ENCODE data around the gene ZNF438.
"Not testable (repeated sequence)": the region's sequence is repeated elsewhere in the genome, so short reads cannot be mapped to it uniquely, and the experiment has no call there.

The ZNF438 gene

DNA sequence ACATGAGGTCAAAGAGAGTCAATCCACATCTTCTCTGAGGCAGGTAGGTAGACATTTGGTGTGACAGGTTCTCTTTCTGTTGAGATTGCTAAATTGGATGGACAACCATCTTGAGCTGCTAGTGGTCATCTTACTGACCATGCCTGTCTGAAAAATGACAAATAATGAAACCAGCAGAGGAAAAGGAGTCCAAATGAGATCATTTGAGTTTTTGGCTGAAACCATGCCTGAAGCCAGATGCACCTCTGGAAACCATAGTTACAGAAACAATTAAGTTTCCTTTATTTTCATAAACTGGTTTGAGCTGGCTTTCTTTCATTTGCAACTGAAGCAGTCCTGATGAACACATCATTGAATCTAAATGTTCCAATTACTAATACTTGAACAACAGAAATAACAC lies 100.6 kb downstream of the ZNF438 start:
- DNase-seq (ENCODE audit: low read depth), result no peak

DNA sequence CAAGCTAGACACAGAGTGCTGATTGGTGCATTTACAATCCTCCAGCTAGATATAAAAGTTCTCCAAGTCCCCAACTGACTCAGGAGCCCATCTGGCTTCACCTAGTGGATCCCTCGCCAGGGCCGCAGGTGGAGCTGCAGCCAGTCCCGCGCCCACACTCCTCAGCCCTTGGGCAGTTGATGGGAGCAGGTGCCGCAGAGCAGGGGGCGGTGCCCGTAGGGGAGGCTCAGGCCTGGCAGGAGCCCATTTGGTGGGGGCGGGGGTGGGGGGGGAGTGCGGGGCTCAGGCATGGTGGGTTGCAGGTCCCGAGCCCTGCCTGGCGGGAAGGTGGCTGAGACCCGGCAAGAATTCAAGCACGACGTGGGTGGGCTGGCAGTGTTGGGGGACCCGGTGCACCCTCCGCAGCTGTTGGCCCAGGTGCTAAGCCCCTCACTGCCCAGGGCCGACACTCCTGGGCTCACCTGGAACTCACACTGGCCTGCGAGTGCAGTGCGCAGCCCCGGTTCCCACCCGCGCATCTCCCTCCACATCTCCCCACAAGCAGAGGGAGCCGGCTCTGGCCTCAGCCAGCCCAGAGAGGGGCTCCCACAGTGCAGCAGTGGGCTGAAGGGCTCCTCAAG lies 101.7 kb downstream of the ZNF438 start:
- DNase-seq (ENCODE audit: low read depth), result no peak

DNA sequence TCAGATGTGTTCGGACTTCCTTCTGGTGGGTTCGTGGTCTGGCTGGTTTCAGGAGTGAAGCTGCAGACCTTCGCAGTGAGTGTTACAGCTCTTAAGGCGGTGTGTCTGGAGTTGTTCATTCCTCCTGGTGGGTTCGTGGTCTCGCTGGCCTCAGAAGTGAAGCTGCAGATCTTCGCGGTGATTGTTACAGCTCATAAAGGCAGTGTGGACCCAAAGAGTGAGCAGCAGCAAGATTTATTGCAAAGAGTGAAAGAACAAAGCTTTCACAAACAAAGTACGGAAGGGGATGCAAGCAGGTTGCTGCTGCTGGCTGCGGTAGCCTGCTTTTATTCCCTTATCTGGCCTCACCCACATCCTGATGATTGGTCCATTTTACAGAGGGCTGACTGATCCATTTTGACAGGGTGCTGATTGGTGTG lies 102.3 kb downstream of the ZNF438 start:
- not testable (repeated sequence) for DNase-seq (ENCODE audit: low read depth)

DNA sequence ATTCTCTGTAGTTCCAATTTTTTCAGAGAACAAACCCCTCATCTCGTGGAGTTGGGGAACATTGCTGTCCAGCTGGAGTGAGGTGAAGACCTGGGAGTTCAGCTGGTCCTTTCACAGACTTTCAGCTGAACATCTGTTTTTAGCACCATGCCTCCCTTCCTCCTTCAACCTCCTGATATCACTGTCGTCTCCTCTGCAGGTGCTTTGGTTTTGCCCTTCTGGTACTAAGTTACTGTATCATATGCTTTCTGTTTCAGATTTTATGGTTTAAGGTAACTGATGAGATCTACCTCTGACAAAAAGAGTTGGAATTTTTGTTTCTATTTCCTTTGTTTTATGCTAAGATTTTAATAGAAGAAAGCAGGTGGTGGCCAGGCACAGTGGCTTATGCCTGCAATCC lies 102.9 kb downstream of the ZNF438 start:
- DNase-seq (ENCODE audit: low read depth), result no peak

DNA sequence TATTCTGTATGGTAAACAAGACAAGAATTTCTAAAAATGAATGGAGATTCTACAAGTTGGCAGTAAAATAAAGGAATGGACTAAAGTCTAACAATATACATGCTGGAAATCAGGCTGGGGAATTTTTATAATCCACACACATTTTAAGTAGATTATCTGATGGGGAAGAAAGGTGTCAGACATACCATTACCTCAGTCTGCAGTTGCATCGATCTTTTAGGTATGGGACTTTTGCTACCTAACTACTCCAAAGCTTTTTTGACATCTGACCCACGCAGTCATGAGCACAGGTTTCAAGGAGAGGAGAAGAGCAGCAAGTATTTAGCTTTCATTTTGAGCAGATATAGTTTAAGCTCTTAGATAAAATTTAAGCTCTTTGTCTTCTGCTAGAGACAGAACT lies 113.0 kb downstream of the ZNF438 start:
- no peak for DNase-seq (ENCODE audit: low read depth)

DNA sequence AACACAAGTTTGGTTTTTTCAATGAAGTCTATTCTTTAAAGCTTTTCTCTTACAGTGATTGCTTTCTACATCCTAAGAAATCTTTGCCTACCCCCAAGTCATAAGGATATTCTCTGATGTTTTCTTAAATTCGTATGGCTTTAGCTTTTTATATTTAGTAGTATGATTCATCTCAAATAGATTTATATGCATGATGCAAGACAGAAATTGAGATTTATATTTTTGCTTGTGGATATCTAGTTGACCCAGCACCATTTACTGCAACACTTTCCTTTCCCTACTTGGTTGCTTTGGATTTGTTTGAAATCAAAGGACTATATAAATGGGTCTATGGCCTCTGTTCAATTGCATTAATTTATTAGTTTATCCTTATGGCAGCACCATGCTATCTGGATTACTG lies 113.9 kb downstream of the ZNF438 start:
- DNase-seq (ENCODE audit: low read depth), result no peak

DNA sequence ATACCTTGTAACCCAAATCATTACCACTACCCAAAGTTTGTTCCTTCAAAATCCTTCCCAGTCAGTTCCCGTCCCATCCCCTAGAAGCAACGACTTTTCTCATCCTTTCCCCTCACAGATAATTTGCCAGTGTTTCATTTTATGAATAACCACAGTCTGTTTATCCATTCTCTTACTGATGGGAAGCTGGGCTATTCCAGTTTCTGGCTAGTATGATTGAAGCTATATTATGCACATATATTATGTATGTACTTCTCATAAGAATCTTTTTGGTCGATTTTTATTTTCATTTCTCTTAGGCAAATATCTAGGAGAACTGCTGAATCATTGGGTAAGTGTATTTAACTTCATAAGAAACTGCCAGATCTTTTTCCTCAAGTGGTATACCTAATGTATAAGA lies 114.6 kb downstream of the ZNF438 start:
- no peak for DNase-seq (ENCODE audit: low read depth)

DNA sequence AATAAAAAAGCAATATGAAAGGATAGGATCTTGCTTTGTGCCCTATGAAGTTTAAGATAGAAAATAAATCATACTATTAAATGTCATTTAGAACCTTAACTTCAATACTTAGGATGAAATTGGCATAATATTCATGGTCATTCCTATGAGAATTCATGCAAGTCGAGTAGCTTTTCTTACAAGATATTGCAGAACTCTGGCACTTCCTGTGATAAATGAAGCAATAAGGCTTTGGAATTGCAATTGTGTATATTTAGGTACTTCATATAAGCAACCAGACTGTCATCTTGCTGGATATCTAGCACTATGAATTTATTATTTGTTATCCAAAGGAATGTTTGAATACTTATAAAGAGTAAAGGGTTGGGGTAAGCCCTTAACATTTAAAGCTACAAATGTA lies 116.5 kb downstream of the ZNF438 start:
- no peak for DNase-seq (ENCODE audit: low read depth)

DNA sequence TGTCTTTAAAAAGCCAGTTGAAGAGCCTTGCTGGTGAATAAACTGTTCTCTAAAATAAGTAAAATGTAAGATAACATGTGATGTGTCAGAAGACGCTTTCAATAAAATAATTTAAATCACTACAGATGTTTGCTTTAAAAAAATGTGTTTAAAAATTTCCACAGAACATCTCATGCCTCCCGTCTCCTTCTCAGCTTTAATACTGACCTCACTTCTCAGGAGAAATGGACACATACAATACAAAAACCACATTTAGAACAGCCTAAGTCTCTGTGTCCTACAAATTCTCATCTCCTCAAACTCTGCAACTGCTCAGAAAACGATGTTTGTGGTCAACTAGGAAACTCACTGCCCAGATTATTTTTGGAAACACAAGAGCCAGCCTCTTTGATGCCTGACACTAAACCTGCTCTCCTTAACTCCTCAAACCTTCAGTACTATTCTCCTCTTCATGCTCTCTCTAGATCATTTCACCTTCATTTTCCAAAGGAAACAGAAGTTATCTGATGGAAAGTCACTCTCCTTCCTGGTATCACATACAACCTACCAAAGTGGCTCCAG lies 120.3 kb downstream of the ZNF438 start:
- DNase-seq (ENCODE audit: low read depth), result no peak

DNA sequence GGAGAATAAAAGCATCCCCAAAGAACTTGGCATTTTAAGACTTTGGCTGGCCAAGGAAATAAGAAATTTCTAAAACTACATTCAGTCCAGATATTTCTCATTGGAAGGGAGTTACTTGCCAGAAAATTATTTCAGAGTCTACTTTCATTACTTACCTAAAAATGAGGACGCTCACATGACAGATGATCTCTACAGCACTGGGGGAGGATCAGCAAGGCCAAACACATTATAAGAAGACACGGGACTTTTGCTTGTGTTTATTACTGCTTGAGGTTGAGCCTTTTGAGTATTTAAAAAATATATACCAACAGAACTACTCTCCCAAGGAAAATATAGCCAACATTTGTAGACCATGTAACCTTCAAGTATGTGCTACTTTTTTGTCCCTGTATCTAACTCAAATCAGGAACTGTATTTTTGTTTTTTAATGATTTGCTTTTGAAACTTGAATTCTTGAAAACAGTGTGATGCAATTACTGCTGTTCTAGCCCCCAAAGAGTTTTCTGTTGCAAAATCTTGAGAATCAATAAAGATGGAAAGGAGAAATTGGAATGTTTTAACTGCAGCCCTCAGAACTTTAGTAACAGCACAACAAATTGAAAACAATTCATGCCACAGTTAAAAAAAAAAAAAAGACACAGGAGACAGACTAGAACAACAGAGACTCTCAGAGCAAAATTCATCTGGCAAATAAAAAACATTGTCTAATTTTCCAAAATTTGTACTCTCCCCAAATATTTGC lies 128.1 kb downstream of the ZNF438 start:
- DNase-seq (ENCODE audit: low read depth), result no peak

DNA sequence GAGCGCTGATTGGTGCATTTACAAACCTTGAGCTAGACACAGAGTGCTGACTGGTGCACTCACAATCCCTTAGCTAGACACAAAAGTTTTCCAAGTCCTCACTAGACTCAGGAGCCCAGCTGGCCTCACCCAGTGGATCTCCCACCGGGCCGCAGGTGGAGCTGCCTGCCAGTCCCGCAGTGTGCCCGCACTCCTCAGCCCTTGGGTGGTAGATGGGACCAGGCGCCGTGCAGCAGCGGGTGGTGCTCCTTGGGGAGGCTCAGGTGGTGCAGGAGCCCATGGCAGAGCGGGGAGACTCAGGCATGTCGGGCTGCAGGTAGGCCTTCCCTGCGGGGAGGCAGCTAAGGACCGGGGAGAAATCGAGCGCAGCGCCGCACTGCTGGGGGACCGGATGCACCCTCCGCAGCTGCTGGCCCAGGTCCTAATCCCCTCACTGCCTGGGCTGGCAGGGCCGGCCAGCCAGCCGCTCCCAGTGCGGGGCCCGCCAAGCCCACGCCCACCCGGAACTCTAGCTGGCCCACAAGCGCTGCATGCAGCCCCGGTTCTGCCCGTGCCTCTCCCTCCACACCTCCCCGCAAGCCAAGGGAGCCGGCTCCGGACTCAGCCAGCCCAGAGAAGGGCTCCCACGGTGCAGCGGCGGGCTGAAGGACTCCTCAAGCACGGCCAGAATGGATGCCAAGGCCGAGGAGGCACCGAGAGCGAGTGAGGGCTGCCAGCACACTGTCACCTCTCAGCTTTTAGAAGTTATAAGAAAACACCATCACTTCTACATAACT lies 128.9 kb downstream of the ZNF438 start:
- DNase-seq (ENCODE audit: low read depth), result no peak

DNA sequence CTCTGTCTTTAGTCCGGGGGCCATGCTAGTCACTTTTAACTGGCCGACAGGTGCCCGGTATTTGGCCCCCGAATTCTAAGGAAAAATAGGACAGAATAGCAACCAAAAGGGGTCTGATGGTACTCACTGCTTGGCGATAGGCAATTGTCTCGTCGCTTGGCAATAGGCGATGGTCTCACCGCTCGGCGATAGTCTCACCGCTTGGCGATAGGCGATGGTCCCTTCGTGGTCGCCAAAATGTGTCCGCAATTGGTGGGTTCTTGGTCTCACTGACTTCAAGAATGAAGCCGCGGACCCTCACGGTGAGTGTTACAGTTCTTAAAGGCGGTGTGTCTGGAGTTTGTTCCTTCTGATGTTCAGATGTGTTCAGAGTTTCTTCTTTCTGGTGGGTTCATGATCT lies 130.2 kb downstream of the ZNF438 start:
- DNase-seq (ENCODE audit: low read depth), result not testable (repeated sequence)

DNA sequence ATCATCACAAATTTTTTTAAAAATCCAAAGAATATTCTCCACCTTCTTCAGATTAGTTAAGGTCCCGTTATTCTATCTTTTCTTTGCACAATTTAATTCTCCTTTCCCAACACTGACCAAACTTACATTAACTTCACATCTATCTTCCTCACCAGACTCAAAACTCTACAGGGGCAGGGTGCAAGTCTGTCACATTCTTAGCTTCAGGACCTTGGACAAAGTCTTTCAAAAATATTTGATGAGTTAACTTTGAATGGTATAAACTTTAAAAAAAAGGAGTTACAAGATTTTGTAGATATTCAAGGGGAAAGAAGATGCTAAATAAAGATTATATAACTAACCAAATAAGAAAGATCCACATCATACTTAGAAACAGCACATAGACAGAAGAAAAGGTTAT lies 132.7 kb downstream of the ZNF438 start:
- DNase-seq (ENCODE audit: low read depth), result no peak

DNA sequence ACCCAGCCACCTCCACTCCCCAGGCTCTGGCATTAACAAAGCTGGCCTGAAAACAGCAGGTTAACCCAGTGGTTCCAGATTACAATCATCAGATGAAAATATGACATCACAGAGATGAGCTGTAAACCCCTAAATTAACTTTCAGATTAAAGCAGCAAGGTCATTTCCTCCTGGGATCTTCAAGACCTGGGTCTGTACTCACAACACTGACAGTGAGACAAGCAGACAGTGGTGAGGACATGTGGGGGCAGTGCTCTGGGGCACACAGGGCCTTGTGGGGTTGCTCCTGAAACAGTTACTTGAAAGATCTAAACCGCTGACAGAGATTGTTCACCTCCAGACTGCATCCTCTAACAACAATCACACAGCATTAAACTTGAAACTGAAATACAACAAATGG lies 134.1 kb downstream of the ZNF438 start:
- no peak for DNase-seq (ENCODE audit: low read depth)

DNA sequence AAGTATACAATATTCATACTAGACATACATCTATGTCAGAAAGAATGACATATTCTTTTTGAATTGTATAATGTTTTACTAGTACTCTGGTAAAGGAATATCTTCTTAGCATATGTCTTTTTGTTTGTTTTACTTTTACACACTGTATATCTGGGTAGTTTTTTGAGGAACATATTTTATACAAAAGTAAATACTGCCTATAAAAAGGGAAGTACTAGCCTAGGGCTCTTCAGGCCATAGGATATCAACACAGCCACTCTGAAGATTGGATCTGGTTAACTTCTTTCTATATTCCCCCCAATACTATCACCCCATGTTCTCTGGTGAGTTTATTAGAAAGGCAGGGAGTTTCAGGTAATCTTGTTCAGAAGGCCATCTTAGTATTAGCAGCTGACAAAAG lies 134.6 kb downstream of the ZNF438 start:
- DNase-seq (ENCODE audit: low read depth), result no peak

DNA sequence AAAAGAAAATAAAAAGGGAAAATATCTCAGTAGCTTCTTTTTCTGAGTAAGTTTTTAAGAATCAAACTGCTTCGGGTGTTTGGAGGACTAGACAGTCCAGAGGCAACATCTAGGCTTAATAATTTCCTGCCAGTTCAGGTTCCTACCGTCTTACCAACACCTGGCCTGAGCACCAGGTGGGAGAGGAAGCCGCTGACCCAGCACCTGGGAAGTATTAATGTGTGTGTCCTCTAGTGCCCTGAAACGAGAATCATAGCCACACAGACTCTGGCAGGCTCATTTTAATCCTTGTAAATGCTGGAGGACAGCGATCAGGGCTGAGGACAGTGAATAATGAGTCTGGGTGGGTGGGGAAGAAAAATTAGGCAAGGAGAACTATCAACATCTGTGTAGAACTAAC lies 137.4 kb downstream of the ZNF438 start:
- DNase-seq (ENCODE audit: low read depth), result no peak

DNA sequence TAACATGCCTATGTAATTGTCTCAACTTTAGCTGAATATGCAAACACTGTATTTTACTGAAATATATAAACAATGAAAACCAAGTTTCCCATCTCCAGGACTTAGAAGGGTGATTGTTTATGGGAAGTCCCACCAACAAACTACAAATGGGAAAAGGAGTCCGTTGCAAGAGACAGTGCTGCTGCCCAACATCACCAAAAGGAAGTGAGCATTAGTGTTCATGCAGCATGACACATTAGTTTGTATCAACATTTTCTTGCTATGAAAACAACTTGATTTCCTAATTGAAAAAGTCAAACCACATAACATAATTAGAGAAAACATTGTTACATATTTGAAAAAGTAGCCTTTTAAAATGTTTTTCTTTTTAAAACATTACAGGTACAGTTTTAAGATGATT lies 138.5 kb downstream of the ZNF438 start:
- DNase-seq (ENCODE audit: low read depth), result no peak

DNA sequence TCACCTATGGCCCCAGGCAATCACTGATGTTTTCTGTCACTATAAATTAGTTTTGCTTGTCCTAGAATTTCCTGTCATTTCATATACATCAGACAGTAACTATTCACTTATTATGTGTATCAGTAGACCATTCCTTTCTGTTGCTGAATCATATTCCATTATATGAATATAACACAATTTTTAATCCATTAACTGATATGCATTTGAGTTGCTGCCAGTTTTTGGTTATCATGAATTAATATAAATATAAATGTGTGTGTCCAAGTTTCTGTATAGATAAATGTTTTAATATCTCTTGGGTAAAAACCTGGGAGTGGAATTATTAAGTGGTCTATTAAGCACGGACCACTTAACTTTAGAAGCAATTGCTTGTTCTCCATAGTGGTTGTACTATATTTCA lies 143.8 kb downstream of the ZNF438 start:
- no peak for DNase-seq (ENCODE audit: low read depth)

DNA sequence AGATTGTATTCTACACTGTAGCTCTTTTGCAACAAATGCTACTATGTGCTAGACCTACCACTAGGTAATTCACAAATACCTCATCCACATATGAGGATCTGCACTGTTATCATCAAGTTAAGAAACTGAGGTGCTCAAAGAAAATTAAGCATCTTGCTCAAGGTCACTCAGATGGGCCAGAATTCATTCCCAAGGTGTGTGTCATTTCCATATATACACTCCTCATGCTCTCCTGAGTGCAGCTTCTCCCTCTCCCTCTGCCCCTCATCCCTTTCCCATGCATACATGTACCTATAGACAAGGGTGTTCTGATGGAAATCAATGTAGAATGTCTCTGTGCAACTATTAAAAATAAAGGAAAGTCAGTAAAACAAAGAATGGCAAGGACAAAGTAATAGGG lies 146.2 kb downstream of the ZNF438 start:
- no peak for DNase-seq (ENCODE audit: low read depth)

DNA sequence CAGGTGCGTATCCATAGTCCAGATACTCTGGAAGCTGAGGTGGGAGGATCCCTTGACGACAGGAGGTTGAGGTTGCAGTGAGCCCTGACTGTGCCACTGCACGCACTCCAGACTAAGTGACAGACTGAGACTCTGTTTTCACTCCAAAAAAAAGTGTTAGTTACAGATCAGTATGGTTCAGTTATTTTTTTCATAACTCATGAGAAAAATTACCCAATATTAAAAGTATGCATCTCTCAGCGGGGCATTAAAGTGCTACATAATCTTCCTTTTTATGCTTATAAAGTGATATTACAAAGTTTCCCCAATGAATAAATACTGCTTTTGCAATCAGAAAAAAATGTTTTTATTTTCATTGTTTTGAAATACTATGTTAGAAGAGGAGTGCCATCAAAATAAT lies 147.9 kb downstream of the ZNF438 start:
- DNase-seq (ENCODE audit: low read depth), result no peak

DNA sequence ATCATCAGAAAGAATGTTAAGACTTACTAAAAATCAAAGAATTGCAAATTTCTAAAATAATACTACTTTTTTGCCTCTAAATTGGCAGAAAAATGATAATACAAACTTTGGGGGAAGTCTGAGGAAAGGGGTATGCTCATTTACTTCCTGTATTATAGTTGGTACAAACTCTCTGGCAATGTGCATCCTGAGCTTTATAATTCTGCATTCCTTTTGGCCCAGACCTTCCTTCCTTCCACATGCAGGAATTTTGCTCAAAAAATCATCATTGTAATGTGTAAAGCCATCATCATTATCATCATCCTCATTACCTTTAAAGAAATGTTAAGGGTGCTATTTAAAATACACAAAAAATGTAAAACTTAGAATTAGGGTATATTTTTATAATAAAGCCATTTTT lies 148.5 kb downstream of the ZNF438 start:
- DNase-seq (ENCODE audit: low read depth), result no peak

DNA sequence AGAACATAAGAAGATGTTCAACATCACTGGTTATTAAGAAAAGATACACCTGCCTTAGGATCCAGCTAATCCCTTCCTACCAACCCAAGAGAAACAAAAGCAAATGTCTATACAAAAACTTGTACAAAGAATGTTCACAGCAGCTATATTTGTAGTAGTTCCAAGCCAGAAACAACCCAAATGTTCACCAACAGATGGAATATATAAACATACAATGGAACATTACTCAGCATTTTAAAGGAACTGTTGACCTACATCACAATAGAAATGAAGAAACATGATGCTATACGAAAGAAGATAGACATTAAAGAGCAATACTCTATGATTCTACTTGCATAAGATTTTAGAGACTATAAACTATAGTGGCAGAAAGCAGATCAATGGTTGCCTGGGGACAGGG lies 149.4 kb downstream of the ZNF438 start:
- no peak for DNase-seq (ENCODE audit: low read depth)

DNA sequence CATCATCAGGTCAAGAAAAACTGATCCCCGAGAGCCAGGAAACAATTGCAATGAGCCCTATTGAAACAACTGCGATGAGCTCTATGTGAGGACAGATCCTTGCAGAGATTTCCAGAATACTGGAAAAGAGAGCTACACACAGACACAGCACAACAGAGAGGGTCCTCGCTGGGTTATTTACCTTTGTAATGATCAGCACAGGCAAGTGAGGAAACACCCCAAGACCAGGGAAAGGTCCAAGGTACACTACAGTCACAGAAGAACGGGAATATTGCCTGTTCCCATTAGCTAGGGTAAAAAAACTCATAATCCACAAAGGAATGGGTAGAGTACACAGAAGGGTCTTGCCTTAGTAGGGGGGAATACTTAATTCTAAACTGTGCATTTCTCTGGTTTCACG lies 152.7 kb downstream of the ZNF438 start:
- DNase-seq (ENCODE audit: low read depth), result no peak
